ENCODE measurements around the gene SCNM1.
"Not testable (repeated sequence)": the region's sequence is repeated elsewhere in the genome, so short reads cannot be mapped to it uniquely, and the experiment has no call there.

The SCNM1 gene

DNA sequence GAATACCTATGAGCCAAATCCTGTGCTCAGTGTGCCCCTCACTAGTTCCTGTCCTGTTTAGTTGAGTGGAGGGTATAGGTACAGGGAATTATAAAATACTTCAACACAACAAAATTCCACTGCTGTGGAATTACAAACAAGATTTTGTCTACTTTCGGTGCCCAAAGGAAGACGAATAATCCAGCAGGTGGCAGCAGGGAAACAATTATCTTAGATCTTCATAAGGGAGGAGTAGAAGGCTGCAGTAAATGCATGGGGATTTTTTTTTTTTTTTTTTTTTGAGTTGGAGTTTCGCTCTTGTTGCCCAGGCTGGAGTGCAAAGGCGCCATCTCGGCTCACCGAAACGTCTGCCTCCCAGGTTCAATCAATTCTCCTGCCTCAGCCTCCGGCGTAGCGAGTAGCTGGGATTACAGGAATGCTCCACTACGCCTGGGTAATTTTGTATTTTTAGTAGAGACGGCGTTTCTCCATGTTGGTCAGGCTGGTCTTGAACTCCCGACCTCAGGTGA lies 30.4 kb downstream of the SCNM1 start:
- DNase-seq = peak; percentile 73

DNA sequence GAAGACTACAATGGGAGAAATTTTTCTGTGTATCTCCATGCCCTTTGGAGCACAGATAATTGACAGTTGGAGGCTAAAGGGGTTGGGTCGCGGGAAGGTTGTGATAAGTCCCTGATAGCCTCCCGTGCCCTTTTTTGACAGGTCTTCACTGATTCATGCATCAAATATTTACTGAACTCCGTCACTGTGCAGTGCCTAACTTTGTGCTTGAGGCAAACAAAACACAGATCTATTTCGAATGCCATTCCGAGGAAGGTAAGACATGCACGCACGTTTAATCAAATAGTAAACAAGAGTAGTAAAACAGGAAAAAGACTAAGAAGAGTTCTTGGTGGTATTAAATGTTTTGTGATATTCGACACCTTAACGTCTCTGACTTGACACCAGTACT lies 31.9 kb downstream of the SCNM1 start:
- peak; percentile 52 for DNase-seq

DNA sequence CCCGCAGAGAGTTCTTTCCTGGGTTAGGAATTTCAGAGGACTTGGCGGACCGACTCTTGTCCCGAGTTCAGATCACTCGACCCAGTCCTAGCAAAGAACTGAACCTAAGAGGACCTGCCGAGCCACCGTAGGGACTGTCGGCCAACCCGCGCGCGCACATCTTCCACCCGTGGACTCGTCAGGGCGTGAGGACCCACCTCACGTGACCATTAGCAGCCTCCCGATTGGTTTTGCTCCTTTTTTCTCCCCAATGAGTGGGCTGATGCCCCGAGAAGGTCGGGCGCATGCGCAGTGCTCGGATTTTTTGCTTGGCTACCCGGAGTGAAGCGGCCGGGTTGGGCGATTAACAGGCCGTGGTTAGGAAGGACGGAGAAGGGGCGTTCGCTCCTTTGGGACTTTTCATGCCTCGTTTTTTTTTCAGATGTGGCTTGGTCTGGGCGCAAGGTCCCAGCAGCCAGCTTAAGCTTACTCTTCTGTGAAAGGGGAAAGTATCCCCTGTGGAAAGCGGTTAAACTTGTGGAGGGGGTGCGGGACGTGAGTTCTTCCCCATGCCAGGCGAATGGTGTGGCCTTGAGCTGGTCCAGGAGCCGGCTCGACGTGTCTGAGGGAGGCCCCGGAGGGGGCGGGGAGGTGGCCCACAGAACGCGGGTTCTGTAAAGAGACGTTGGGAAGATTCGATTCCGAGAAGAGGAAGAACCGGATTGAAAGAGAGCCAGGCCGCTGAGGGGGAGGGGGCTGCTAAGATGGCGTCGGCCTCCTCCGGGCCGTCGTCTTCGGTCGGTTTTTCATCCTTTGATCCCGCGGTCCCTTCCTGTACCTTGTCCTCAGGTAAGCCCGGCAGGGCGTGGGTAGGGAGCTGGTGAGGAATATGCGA lies 32.5 kb downstream of the SCNM1 start, which contains the start of gene PIP5K1A:
TSS of gene PIP5K1A (plus strand) at position 299 of the 874 bp plus-strand sequence. CDS start at position 744, 445 bp downstream.
- DNase-seq = peak; percentile 92

DNA sequence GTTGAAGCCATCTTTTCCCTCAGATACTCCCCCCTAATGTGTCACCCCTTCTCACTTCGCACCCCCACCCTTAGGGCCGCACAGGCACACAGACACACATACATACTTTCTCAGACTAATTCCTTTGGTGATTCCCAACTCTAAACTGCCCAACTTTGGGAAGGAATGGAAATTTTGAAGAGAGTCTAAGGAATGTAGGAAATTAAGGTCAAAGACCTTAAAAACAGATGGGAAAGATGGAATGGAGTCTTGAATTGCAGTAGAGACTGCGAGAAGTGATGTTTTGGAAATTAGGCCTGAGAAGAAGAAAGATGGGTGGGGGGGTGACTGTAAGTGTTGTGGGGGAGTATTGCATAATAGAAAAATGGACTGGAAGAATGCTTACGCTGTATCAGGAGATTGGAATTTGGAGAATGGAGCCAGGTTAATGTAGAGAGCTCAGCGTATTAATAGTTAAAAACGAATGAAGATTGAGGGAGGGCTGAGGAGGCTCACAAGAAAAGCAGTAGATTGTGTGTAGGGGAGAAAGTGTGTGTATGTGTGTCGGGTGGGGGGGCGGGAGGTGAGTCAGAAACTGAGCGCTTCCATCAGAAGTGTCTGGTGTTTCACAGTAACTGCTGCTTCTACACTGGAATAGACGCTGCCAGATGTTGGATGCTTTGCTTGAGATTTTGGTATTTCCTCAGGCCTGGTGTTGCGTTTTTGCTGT lies 34.1 kb downstream of the SCNM1 start:
- no peak for DNase-seq

DNA sequence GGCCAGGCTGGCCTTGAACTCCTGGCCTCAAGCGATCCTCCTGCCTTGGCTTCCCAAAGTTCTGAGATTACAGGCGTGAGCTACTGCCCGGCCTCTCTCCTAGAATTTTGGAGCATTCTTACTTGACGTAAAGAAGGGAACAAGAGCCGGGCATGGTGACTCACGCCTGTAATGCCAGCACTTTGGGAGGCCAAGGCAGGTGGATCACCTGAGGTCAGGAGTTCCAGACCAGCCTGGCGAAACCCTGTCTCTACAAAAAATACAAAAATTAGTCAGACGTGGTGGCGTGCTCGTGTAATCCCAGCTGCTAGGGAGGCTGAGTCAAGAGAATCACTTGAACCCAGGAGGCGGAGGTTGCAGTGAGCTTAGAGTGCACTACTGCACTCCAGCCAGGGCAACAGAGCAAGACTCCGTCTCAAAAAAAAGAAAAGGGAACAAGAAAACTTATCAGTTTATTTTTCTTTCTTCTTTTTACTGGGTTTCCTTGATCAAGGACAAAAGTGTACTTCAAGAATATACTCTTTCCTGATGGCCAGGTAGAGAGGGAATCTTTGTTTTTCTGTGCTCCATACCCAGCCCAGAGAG lies 39.5 kb downstream of the SCNM1 start:
- DNase-seq = not testable (repeated sequence)

DNA sequence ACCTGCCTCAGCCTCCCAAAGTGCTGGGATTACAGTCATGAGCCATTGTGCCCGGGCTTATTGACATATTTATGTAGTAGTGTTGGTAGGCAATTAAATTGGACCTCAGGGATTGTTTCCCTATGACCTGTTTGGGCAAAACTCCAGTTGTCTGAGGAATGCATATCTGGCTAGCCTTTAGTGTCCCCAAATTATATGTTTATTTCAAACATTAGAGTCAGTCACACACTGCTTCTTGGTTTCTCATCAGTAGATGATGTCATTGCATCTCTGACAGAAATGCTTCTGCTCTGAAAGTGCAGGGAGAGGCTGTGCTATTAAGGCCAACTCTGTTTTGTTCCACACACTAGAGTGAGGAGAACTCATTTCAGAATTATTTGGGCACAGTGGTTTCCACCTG lies 44.9 kb downstream of the SCNM1 start:
- DNase-seq = no peak

DNA sequence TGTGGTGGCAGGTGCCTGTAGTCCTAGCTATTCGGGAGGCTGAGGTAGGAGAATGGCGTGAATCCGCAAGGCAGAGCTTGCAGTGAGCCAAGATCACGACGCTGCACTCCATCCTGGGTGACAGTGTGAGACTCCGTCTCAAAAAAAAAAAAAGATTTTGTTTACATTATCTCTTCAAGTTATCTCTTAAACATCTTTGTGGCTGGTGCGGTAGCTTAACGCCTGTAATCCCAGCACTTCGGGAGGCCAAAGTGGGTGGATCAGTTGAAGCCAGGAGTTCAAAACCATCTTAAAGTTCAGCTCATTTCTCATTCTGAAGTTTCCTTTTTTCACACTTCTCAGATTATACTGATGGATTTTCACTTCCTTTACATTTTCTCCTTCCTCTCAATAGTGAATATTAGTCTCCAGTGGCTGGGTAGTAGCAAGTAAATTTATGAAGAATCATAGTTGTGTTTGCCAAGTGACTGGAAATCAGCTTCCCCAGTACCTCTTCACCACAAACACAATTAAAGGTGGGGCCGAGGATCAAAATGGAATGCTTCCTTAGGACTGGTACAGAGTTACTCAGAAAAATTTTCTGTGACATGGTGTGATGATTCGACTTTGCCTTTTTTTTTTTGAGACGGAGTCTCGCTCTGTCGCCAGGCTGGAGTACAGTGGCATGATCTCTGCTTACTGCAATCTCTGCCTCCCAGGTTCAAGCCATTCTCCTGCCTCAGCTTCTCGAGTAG lies 46.2 kb downstream of the SCNM1 start:
- no peak for DNase-seq

DNA sequence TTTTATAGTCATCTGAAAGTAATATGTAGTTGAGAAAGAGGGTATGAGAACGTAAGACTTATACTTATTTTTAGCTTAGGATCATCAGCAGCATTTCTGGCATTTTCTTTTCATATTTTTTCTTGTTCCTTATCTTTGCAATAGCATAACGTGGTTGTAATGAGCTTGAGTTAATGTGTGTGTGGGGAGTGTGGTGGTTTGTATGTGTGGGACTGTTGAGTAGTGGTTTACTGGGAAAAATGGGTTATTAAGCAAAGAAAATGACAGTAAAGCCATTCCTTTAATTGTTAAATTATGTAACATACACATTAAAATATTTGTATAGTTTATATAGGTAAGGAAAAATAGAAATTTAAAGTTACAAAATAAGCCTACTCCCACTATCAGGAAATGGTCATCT lies 47.6 kb downstream of the SCNM1 start:
- DNase-seq = no peak
